SK-N-SH treated with all-trans-retinoic acid at 6 μM for 48 hours (cell line): ENCODE measurements around the gene HSF2BP.

Source experiments
- ATAC-seq: fragments of 200-7000 bp; cut with Tn5 transposase; 3 replicates; pipeline ENCODE4 v1.9.1; 2020; ENCODE audit warnings: mild to moderate bottlenecking, moderate library complexity
- ARNTL ChIP-seq: fragments of 450-650 bp; formaldehyde crosslinking; IDR thresholded peaks from 2 replicates; pipeline ENCODE4 v1.5.0; 2020; ENCODE audit warnings: low read depth, mild to moderate bottlenecking, moderate library complexity, borderline replicate concordance
- BACH2 ChIP-seq: fragments of 250-450 bp; sonication (Bioruptor Pico); IDR thresholded peaks from 2 replicates; pipeline ENCODE4 v1.9.0; 2021; ENCODE audit warnings: mild to moderate bottlenecking, borderline replicate concordance
- CREB5 ChIP-seq: fragments of 250-450 bp; sonication (Bioruptor Pico); IDR thresholded peaks from 2 replicates; pipeline ENCODE4 v1.5.1; 2020; ENCODE audit warnings: low read depth, mild to moderate bottlenecking, moderate library complexity
- CSDC2 ChIP-seq: fragments of 250-450 bp; sonication (Bioruptor Pico); IDR thresholded peaks from 2 replicates; pipeline ENCODE4 v1.5.0; 2020; ENCODE audit warnings: mild to moderate bottlenecking, moderate library complexity
- CSRNP3 ChIP-seq: fragments of 250-450 bp; sonication (Bioruptor Pico); IDR thresholded peaks from 2 replicates; pipeline ENCODE4 v1.5.1; 2021; ENCODE audit warnings: mild to moderate bottlenecking, moderate library complexity
- ISL1 ChIP-seq: fragments of 250-450 bp; sonication (Bioruptor Pico); IDR thresholded peaks from 2 replicates; pipeline ENCODE4 v2.1.2; 2022; ENCODE audit warnings: mild to moderate bottlenecking, moderate library complexity
- OSR1 ChIP-seq: fragments of 250-450 bp; sonication (Bioruptor Pico); IDR thresholded peaks from 2 replicates; pipeline ENCODE4 v1.8.0; 2022; ENCODE audit warnings: moderate library complexity, mild to moderate bottlenecking, inconsistent platforms
- PATZ1 ChIP-seq: fragments of 250-450 bp; sonication (Bioruptor Pico); IDR thresholded peaks from 2 replicates; pipeline ENCODE4 v1.8.0; 2020; ENCODE audit warnings: mild to moderate bottlenecking, moderate library complexity, borderline replicate concordance
- POU6F1 ChIP-seq: fragments of 250-450 bp; sonication (Bioruptor Pico); IDR thresholded peaks from 2 replicates; pipeline ENCODE4 v1.8.0; 2021; ENCODE audit warnings: low read depth, mild to moderate bottlenecking, moderate library complexity, borderline replicate concordance
- PPARA ChIP-seq: fragments of 250-450 bp; sonication (Bioruptor Pico); IDR thresholded peaks from 2 replicates; pipeline ENCODE4 v1.5.0; 2020; ENCODE audit warnings: mild to moderate bottlenecking, borderline replicate concordance
- RARB ChIP-seq: fragments of 250-450 bp; sonication (Bioruptor Pico); IDR thresholded peaks from 2 replicates; pipeline ENCODE4 v1.8.0; 2021; ENCODE audit warnings: mild to moderate bottlenecking, moderate library complexity
- TCF4 ChIP-seq: fragments of 250-450 bp; sonication (Bioruptor Pico); IDR thresholded peaks from 2 replicates; pipeline ENCODE4 v1.8.0; 2021; ENCODE audit warnings: mild to moderate bottlenecking, moderate library complexity, borderline replicate concordance
- TOX ChIP-seq: fragments of 250-450 bp; sonication (Bioruptor Pico); IDR thresholded peaks from 2 replicates; pipeline ENCODE4 v1.8.0; 2021; ENCODE audit warnings: mild to moderate bottlenecking, moderate library complexity, borderline replicate concordance
- TSHZ2 ChIP-seq: fragments of 250-450 bp; sonication (Bioruptor Pico); IDR thresholded peaks from 2 replicates; pipeline ENCODE4 v1.5.0; 2020; ENCODE audit warnings: mild to moderate bottlenecking, moderate library complexity
- ZC3H10 ChIP-seq: fragments of 250-450 bp; sonication (Bioruptor Pico); IDR thresholded peaks from 2 replicates; pipeline ENCODE4 v1.5.1; 2021; ENCODE audit warnings: mild to moderate bottlenecking, moderate library complexity
- ZFP3 ChIP-seq: fragments of 250-450 bp; sonication (Bioruptor Pico); IDR thresholded peaks from 2 replicates; pipeline ENCODE4 v1.5.0; 2020; ENCODE audit warnings: mild to moderate bottlenecking, moderate library complexity
- ZFP30 ChIP-seq: fragments of 450-650 bp; formaldehyde crosslinking; IDR thresholded peaks from 2 replicates; pipeline ENCODE4 v1.5.0; 2022; ENCODE audit warnings: mild to moderate bottlenecking, moderate library complexity
- ZNF565 ChIP-seq: fragments of 450-650 bp; formaldehyde crosslinking; conservative IDR thresholded peaks from 2 replicates; pipeline ENCODE4 v1.5.0; 2020; ENCODE audit warnings: low read depth, mild to moderate bottlenecking, moderate library complexity
- ZNF8 ChIP-seq: fragments of 450-650 bp; formaldehyde crosslinking; IDR thresholded peaks from 2 replicates; pipeline ENCODE4 v1.5.0; 2020; ENCODE audit warnings: mild to moderate bottlenecking, moderate library complexity

HSF2BP gene

GRCh38 chr21:43664358-43664757, 5.1 kb upstream of the HSF2BP start:
- TF ChIP-seq ZNF565 (CRISPR knock-in tag) (no peak), TCF4 (no peak), CREB5 (no peak), ARNTL (CRISPR knock-in tag) (no peak), ISL1 (CRISPR knock-in tag) (no peak), RARB (CRISPR knock-in tag) (no peak), TSHZ2 (no peak), BACH2 (CRISPR knock-in tag) (no peak), CSRNP3 (CRISPR knock-in tag) (no peak), PATZ1 (no peak), ZFP30 (CRISPR knock-in tag) (no peak), POU6F1 (CRISPR knock-in tag) (no peak), ZC3H10 (CRISPR knock-in tag) (no peak)
- TF ChIP-seq, all 23 proteins: peak for 0
- ATAC-seq: no peak

GRCh38 chr21:43663033-43663432, 3.7 kb upstream of the HSF2BP start:
- no peak for ATAC-seq
- TF ChIP-seq OSR1 (CRISPR knock-in tag) (no peak), PATZ1 (no peak), ZC3H10 (CRISPR knock-in tag) (no peak), CREB5 (no peak), ARNTL (CRISPR knock-in tag) (no peak), ISL1 (CRISPR knock-in tag) (no peak), TSHZ2 (no peak), TCF4 (no peak), PPARA (CRISPR knock-in tag) (no peak), ZNF8 (CRISPR knock-in tag) (no peak), CSRNP3 (CRISPR knock-in tag) (no peak), RARB (CRISPR knock-in tag) (no peak), CSDC2 (no peak), ZFP3 (CRISPR knock-in tag) (no peak), TOX (CRISPR knock-in tag) (no peak), POU6F1 (CRISPR knock-in tag) (no peak)
